Subcutaneous abdominal adipose tissue (tissue), 5 donors: ENCODE measurements around the gene LYPD1.

Experiments used
- H3K27ac ChIP-seq: one replicate; pipeline ENCODE4 v1.7.0; 2013; ENCODE audit warnings: low read depth, mild to moderate bottlenecking, inconsistent platforms, low read length, moderate library complexity
- H3K27me3 ChIP-seq, 5 donors: one replicate each; pipeline ENCODE4 v1.7.0; 2013; ENCODE audit warnings: low read length in 5 of 5, inconsistent platforms in 1 of 5; ENCODE audit not compliant: control insufficient read depth in 5 of 5, insufficient read depth in 4 of 5
- H3K36me3 ChIP-seq, 5 donors: one replicate each; pipeline ENCODE4 v1.7.0; 2013; ENCODE audit warnings: low read length in 5 of 5; ENCODE audit not compliant: control insufficient read depth in 5 of 5, insufficient read depth in 5 of 5
- H3K4me1 ChIP-seq, 5 donors: one replicate each; pipeline ENCODE4 v1.7.0; 2013; ENCODE audit warnings: low read length in 5 of 5, mild to moderate bottlenecking in 3 of 5, moderate library complexity in 1 of 5; ENCODE audit not compliant: control insufficient read depth in 5 of 5, insufficient read depth in 5 of 5
- H3K4me3 ChIP-seq, 5 donors: one replicate each; pipeline ENCODE4 v1.7.0; 2013; ENCODE audit warnings: low read length in 5 of 5, low read depth in 1 of 5
- H3K9ac ChIP-seq, 5 donors: one replicate each; pipeline ENCODE4 v1.7.0; 2013; ENCODE audit warnings: low read length in 5 of 5, mild to moderate bottlenecking in 4 of 5, moderate library complexity in 3 of 5
- H3K9me3 ChIP-seq, 5 donors: one replicate each; pipeline ENCODE4 v1.7.0; 2013; ENCODE audit warnings: low read length in 5 of 5; ENCODE audit not compliant: control insufficient read depth in 5 of 5
- donor health status: healthy.
- donor health status: healthy.
- donor health status: healthy.
- donor health status: healthy.
- donor health status: healthy.

Gene LYPD1

DNA sequence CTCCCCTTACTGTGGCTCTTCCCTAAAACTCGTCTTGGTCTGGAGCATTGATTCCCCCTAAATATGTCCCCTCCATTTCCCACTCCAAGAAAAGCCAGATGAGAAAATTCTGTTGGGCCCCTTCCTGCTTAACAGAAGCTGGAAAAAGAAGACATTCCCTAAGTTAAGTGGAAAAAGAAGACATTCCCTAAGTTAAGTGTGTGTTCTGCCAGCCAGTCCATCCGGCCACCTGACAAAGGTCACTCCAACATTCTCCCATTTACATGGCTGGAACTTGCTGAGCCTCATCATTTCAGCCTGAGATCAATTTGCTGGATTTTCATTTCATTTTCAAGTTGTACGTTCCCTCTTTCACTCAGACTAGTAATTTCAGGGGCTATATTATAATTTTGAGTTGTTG is 52.0 kb downstream of the LYPD1 start:
- no peaks in the 10 kb centered on the region for H3K9me3 ChIP-seq
- H3K27ac ChIP-seq, result no peak overlapping the region
- peaks cover 0 to 2% (median 0%) of the 10 kb centered on the region in 5 donors for H3K27me3 ChIP-seq
- no peak overlapping the region for H3K9ac ChIP-seq
- H3K36me3 ChIP-seq, result no peaks in the 10 kb centered on the region
- no peak overlapping the region for H3K4me3 ChIP-seq
- H3K4me1 ChIP-seq, result no peaks in the 10 kb centered on the region

DNA sequence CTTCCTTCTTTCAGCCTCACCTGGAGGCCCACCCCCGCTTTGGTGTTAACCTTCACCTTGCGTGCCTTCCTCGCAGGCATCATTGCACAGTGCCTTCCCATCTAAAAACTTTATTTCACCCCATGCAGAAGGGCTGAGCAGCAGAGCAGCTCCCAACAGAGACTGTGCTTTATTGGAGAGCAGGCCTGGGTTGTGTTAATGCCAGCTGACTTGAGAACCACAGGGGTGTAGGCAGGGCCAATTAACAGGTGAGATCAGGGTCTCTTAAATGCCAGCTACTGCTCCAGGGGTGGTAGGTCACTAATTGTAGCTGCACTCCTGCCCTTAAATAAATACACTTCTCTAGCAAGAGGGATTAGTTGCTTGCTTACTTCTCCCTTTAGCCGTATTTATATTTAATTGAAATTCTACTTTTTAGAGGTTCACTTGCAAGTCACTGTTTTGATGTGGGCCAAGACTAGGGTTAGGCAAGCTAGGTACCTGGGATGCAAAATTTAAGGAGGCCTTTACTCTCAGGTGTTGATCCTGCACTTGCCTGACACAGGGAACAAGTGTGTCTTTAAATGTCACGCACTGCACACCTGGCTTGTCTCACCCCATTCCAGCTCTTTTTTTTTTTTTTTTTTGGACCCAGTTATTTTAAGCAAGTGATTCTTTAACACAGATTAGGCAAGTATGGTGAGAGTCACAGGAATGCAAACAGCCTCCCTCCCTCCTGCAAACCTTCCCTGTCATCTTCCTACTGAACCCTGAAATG is 54.5 kb downstream of the LYPD1 start:
- Histone ChIP-seq H3K27ac (no peak overlapping the region), H3K4me1 (no peaks in the 10 kb centered on the region), H3K27me3 (peaks cover 0 to 2% (median 0%) of the 10 kb centered on the region in 5 donors), H3K36me3 (no peaks in the 10 kb centered on the region), H3K9ac (no peak overlapping the region), H3K4me3 (no peak overlapping the region), H3K9me3 (no peaks in the 10 kb centered on the region)

DNA sequence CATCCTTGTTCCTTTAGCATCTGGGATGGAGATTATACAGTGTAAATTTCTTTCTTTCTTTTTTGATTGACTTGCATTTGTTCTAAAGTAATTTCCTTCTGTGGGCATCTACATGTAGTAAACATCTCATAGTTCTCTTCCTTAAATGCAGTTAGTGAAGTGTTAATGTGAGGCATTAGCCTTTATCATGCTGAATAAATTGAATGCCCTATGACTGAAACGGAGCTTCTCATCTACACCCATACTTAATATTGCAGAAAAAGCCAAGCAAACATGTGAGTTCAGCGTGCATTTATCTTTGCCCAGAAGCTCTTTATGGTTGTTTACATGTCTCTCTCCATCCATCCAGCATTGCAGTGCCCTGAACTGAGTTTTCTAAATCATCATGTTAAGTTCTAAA is 58.3 kb downstream of the LYPD1 start:
- H3K4me1 ChIP-seq, result no peaks in the 10 kb centered on the region
- H3K9ac ChIP-seq, result no peak overlapping the region
- no peaks in the 10 kb centered on the region for H3K9me3 ChIP-seq
- H3K4me3 ChIP-seq, result no peak overlapping the region
- H3K27me3 ChIP-seq, result no peaks in the 10 kb centered on the region
- H3K36me3 ChIP-seq, result no peaks in the 10 kb centered on the region
- H3K27ac ChIP-seq, result no peak overlapping the region

GRCh38 chr2:132609101-132609890 is 60.7 kb downstream of the LYPD1 start:
- H3K4me3 ChIP-seq, result no peak overlapping the region
- H3K27ac ChIP-seq, result no peak overlapping the region
- no peak overlapping the region for H3K9ac ChIP-seq
- no peaks in the 10 kb centered on the region for H3K36me3 ChIP-seq
- no peaks in the 10 kb centered on the region for H3K27me3 ChIP-seq
- no peaks in the 10 kb centered on the region for H3K9me3 ChIP-seq
- no peaks in the 10 kb centered on the region for H3K4me1 ChIP-seq

DNA sequence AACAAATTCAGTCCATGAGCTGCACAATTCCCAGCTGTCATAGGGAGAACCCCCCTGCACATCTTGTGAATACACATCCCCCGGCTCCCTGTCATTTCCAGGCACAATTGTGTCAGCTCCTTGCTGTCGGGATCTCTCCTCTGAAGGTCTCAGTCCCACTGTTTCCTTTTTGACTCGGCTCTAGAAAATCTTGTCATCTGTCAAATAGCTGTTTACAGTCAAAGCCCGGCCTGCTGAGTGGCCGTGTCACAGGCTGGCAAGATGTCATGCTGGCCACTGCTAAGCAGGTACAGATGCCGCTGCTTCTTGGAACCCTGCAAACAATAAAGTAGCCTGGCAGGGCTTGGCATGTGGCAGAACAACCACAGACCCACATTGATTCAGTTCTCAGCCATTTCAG is 61.7 kb downstream of the LYPD1 start:
- Histone ChIP-seq H3K9me3 (no peaks in the 10 kb centered on the region), H3K9ac (no peak overlapping the region), H3K4me1 (no peaks in the 10 kb centered on the region), H3K27ac (no peak overlapping the region), H3K27me3 (no peaks in the 10 kb centered on the region), H3K36me3 (no peaks in the 10 kb centered on the region), H3K4me3 (no peak overlapping the region)

DNA sequence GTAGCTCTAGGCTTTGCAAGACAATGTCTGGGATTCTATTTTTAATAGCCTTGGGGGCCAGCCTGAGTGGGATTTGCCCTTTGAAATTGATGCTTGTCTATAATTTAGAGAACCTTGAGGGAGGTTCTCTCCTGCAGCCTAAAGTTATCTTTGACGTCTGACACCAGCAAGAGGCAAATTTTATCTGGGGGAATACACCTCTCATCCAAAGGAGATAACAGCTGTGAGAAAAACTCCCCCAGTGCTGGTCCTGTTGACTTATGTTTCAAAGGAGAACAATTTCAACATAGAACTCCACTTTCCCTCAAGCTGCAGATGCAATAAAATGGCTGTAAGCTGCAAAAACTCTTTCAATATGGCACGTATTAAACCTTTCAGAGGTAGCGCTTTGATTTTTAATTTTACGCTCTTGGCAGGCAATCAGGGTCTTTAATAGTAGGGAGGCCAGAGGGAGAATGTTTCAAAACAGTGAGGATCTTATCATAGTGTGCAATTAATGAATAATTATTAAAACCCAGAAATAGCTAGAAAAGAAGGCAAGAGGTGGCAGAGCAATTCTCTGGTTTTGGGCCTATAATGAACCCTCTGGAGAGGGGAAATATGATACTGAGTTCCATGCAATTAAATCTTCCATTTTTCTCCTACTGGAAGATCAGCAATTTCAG is 62.4 kb downstream of the LYPD1 start:
- Histone ChIP-seq H3K36me3 (no peaks in the 10 kb centered on the region), H3K4me3 (no peak overlapping the region), H3K9me3 (no peaks in the 10 kb centered on the region), H3K27me3 (no peaks in the 10 kb centered on the region), H3K4me1 (no peaks in the 10 kb centered on the region), H3K27ac (no peak overlapping the region), H3K9ac (no peak overlapping the region)

- H3K4me1 ChIP-seq, result no peaks in the 10 kb centered on the region
- no peak overlapping the region for H3K9ac ChIP-seq
- no peaks in the 10 kb centered on the region for H3K36me3 ChIP-seq
- no peak overlapping the region for H3K27ac ChIP-seq
- H3K4me3 ChIP-seq, result no peak overlapping the region
- no peaks in the 10 kb centered on the region for H3K9me3 ChIP-seq
- no peaks in the 10 kb centered on the region for H3K27me3 ChIP-seq
These were observed 63.4 kb downstream of the LYPD1 start for GRCh38 chr2:132606649-132607048.

DNA sequence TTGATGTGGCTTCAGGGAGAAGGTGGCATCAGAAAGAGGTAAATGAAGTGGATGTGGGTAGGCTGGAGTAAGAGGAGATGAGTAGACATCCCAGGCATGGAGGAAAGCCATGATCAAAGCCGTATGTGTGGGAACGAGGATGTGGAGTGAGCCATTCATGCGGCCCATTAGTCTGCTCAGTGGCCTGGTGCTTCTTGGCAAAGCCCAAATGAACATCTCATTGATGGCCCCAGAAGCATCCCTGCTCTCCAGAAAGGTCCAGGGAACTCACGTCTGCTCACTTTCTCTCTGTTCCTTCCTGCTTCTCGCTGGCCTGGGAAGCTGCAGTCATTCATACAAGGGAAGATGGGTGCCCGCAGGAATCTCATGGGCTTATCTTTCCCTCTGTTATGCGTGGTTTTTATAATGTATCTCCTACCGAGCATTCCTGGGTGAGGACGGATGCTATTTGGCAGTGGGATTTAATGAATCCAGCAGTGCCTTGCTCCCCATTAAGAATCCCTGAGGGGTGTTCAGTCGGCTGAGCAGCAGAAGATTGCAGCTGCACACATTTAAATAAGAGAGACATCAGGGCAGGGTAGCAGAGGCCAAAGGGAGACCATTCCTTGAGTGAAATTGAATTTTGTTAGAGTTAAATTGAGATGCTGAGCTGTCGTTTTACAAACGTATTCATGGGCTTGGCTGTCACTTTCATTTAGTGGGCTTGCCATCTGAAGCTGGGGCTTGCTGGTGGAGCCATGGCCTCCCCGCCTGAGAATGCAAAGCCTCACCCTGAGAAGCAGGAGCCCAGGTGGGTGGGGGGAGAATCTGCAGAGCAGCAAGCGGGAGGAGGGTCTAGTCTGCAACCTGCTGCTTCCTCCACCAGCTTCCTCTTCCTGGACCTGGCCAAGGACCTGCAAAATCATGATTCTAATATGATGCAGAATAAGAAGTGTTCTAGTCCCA is 64.5 kb downstream of the LYPD1 start:
- Histone ChIP-seq H3K9me3 (no peaks in the 10 kb centered on the region), H3K4me3 (no peak overlapping the region), H3K36me3 (no peaks in the 10 kb centered on the region), H3K27ac (no peak overlapping the region), H3K4me1 (no peaks in the 10 kb centered on the region), H3K27me3 (no peaks in the 10 kb centered on the region), H3K9ac (no peak overlapping the region)

DNA sequence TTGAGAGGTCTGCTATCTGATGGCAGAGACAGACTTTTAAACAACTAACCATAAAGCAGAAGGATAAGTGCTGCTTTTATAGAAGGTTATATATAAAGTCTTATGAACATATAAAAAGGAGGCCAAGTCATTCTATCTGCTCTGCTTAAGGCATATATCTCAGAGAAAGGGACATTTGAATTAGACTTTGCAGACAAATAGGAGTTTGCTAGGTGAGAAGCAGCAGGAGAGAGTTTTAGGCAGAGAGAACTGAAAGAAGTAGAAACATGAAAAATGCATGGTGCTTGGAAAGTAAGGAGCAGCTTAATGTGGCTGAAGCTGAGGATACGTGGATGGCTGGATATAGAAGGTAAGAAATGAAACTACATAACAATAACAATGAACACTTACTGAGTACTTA is 65.4 kb downstream of the LYPD1 start:
- H3K9ac ChIP-seq, result no peak overlapping the region
- no peaks in the 10 kb centered on the region for H3K4me1 ChIP-seq
- H3K9me3 ChIP-seq, result no peaks in the 10 kb centered on the region
- no peak overlapping the region for H3K27ac ChIP-seq
- H3K27me3 ChIP-seq, result no peaks in the 10 kb centered on the region
- no peaks in the 10 kb centered on the region for H3K36me3 ChIP-seq
- H3K4me3 ChIP-seq, result no peak overlapping the region
